ENCODE results near the gene NRARP.

DNA sequence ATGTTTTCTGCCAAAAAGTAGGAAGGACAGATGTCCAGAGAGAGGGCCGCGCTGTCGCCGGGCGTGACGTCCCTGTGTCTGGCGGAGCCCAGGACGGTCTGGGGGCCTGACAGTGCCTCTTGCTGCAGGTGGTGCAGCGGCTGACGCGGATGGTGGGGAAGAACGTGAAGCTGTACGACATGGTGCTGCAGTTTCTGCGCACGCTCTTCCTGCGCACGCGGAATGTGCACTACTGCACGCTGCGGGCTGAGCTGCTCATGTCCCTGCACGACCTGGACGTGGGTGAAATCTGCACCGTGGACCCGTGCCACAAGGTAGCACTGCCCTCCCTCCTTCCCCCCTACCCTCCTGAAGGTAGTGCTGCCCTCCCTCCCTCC lies 39.2 kb downstream of the NRARP start:
- no peak for TF ChIP-seq YY1 (IDR thresholded peaks at IDR 0.05; ENCODE audit: extremely low read depth, insufficient replicate concordance, low read depth, low read length)
- TF ChIP-seq EZH2 (IDR thresholded peaks at IDR 0.05) = no peak
- no peak for TF ChIP-seq SRF (IDR thresholded peaks at IDR 0.05; ENCODE audit: low read depth)
- TF ChIP-seq, protein P1, sequence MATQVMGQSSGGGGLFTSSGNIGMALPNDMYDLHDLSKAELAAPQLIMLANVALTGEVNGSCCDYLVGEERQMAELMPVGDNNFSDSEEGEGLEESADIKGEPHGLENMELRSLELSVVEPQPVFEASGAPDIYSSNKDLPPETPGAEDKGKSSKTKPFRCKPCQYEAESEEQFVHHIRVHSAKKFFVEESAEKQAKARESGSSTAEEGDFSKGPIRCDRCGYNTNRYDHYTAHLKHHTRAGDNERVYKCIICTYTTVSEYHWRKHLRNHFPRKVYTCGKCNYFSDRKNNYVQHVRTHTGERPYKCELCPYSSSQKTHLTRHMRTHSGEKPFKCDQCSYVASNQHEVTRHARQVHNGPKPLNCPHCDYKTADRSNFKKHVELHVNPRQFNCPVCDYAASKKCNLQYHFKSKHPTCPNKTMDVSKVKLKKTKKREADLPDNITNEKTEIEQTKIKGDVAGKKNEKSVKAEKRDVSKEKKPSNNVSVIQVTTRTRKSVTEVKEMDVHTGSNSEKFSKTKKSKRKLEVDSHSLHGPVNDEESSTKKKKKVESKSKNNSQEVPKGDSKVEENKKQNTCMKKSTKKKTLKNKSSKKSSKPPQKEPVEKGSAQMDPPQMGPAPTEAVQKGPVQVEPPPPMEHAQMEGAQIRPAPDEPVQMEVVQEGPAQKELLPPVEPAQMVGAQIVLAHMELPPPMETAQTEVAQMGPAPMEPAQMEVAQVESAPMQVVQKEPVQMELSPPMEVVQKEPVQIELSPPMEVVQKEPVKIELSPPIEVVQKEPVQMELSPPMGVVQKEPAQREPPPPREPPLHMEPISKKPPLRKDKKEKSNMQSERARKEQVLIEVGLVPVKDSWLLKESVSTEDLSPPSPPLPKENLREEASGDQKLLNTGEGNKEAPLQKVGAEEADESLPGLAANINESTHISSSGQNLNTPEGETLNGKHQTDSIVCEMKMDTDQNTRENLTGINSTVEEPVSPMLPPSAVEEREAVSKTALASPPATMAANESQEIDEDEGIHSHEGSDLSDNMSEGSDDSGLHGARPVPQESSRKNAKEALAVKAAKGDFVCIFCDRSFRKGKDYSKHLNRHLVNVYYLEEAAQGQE (IDR thresholded peaks at IDR 0.05; ENCODE audit: low read depth) = no peak
- TF ChIP-seq, protein P2, sequence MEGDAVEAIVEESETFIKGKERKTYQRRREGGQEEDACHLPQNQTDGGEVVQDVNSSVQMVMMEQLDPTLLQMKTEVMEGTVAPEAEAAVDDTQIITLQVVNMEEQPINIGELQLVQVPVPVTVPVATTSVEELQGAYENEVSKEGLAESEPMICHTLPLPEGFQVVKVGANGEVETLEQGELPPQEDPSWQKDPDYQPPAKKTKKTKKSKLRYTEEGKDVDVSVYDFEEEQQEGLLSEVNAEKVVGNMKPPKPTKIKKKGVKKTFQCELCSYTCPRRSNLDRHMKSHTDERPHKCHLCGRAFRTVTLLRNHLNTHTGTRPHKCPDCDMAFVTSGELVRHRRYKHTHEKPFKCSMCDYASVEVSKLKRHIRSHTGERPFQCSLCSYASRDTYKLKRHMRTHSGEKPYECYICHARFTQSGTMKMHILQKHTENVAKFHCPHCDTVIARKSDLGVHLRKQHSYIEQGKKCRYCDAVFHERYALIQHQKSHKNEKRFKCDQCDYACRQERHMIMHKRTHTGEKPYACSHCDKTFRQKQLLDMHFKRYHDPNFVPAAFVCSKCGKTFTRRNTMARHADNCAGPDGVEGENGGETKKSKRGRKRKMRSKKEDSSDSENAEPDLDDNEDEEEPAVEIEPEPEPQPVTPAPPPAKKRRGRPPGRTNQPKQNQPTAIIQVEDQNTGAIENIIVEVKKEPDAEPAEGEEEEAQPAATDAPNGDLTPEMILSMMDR (IDR thresholded peaks at IDR 0.05 in 2 of 3, conservative IDR thresholded peaks at IDR 0.05 in 1 of 3; ENCODE audit: borderline replicate concordance in 1 of 3, insufficient read depth in 1 of 3, low read depth in 2 of 3, low read length in 2 of 3) = no peak
- no peak for TF ChIP-seq POLR2A (IDR thresholded peaks at IDR 0.05; ENCODE audit: borderline replicate concordance, extremely low read depth, insufficient read depth, insufficient read length)
- TF ChIP-seq EGR1 (IDR thresholded peaks at IDR 0.05; ENCODE audit: low read depth) = no peak
- TF ChIP-seq, protein P3, sequence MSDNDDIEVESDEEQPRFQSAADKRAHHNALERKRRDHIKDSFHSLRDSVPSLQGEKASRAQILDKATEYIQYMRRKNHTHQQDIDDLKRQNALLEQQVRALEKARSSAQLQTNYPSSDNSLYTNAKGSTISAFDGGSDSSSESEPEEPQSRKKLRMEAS (IDR thresholded peaks at IDR 0.05) = no peak
- TF ChIP-seq SIN3A (IDR thresholded peaks at IDR 0.05; ENCODE audit: low read depth) = no peak
- no peak for TF ChIP-seq POLR2AphosphoS5 (IDR thresholded peaks at IDR 0.05; ENCODE audit: low read depth, low read length)
- TF ChIP-seq JUND (IDR thresholded peaks at IDR 0.05) = no peak
